Activated naive CD4-positive, alpha-beta T cell (primary cell): ENCODE data around the gene HLA-DRB1.
"Not testable (repeated sequence)": the region's sequence is repeated elsewhere in the genome, so short reads cannot be mapped to it uniquely, and the experiment has no call there.

Experiments used
- DNase-seq, 4 experiments: peaks; one replicate each; lab custom pipeline; 2025; lab: John Stamatoyannopoulos, UW

The HLA-DRB1 gene

GRCh38 chr6:32609391-32609730 is 19.7 kb upstream of the HLA-DRB1 start:
- no peak for DNase-seq

GRCh38 chr6:32608362-32608761 is 18.7 kb upstream of the HLA-DRB1 start:
- no peak for DNase-seq

- DNase-seq = no peak
Measured at GRCh38 chr6:32607988-32608298, 18.3 kb upstream of the HLA-DRB1 start.

GRCh38 chr6:32607263-32607987 is 17.8 kb upstream of the HLA-DRB1 start:
- DNase-seq = no peak

- no peak for DNase-seq
Measured at GRCh38 chr6:32604434-32604877, 14.8 kb upstream of the HLA-DRB1 start.

- no peak for DNase-seq
Measured at GRCh38 chr6:32603888-32604287, 14.2 kb upstream of the HLA-DRB1 start.

- DNase-seq = no peak
Measured at GRCh38 chr6:32603222-32603621, 13.6 kb upstream of the HLA-DRB1 start.

GRCh38 chr6:32602383-32602782 is 12.7 kb upstream of the HLA-DRB1 start:
- no peak for DNase-seq

- no peak for DNase-seq
Measured at GRCh38 chr6:32597024-32597423, 7.4 kb upstream of the HLA-DRB1 start.

- DNase-seq = not testable (repeated sequence)
Measured at GRCh38 chr6:32590713-32591112, 1.1 kb upstream of the HLA-DRB1 start.

GRCh38 chr6:32588156-32588555 is 1.5 kb downstream of the HLA-DRB1 start:
- no peak for DNase-seq

- no peak for DNase-seq
Measured at GRCh38 chr6:32583527-32583898, 6.1 kb downstream of the HLA-DRB1 start.

GRCh38 chr6:32581315-32582095 is 8.1 kb downstream of the HLA-DRB1 start:
- no peak for DNase-seq

- no peak for DNase-seq
Measured at GRCh38 chr6:32580593-32580992, 9.1 kb downstream of the HLA-DRB1 start.

- DNase-seq = no peak
Measured at GRCh38 chr6:32578962-32579361, 10.7 kb downstream of the HLA-DRB1 start.

GRCh38 chr6:32577493-32577892 is 12.2 kb downstream of the HLA-DRB1 start:
- DNase-seq = not testable (repeated sequence)

GRCh38 chr6:32576250-32576649 is 13.4 kb downstream of the HLA-DRB1 start:
- no peak for DNase-seq

- DNase-seq = no peak
Measured at GRCh38 chr6:32570363-32570905, 19.2 kb downstream of the HLA-DRB1 start.

- no peak for DNase-seq
Measured at GRCh38 chr6:32568561-32568960, 21.1 kb downstream of the HLA-DRB1 start.

- no peak for DNase-seq
Measured at GRCh38 chr6:32566957-32567356, 22.7 kb downstream of the HLA-DRB1 start.

- no peak for DNase-seq
Measured at GRCh38 chr6:32565511-32565910, 24.1 kb downstream of the HLA-DRB1 start.

- no peak for DNase-seq
Measured at GRCh38 chr6:32562940-32563339, 26.7 kb downstream of the HLA-DRB1 start.

GRCh38 chr6:32559747-32560146 is 29.9 kb downstream of the HLA-DRB1 start:
- no peak for DNase-seq
